Astrocyte of the hippocampus (primary cell): ENCODE results near the gene TMEM168.
"Not testable (repeated sequence)": the region's sequence is repeated elsewhere in the genome, so short reads cannot be mapped to it uniquely, and the experiment has no call there.

Experiments used
- DNase-seq: peaks from one replicate; pipeline ENCODE4 v3.0.0; 2011; ENCODE audit warnings: low read depth, low spot score

Gene TMEM168

DNA sequence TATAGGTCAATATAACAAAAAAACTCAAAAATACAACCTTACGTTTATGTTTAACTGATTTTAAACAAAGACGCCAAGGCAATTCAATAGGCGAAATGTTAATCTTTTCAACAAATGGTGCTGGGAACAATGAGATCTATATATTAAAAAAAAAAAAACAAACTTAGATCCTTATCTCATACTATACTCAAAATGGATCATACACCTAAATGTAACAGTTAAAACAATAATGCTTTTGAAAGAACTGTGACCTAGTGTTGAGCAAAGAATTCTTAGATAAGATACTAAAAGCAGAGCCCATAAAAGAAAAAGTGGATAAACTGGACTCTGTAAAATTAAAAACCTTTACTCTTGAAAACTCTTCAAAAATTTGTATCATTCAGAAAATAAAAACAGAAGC lies 8.6 kb downstream of the TMEM168 start:
- DNase-seq: no peak

DNA sequence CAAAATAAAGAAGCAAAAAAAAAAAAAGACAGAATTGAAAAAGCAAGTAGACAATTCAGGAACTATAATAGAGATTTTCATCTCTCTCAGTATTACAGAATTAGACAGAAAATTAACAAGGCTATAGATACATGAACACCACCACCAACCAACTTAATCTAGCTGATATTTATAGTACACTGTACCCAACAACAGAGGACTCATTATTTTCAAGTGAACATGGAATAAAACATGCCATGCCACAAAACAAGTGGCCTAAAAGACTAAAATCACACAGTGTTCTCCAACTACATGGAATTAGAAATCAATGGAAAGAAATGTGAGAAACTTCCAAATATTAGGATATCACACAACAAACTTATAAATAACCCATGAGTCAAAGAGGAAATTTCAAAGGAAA lies 9.1 kb downstream of the TMEM168 start:
- DNase-seq: no peak

DNA sequence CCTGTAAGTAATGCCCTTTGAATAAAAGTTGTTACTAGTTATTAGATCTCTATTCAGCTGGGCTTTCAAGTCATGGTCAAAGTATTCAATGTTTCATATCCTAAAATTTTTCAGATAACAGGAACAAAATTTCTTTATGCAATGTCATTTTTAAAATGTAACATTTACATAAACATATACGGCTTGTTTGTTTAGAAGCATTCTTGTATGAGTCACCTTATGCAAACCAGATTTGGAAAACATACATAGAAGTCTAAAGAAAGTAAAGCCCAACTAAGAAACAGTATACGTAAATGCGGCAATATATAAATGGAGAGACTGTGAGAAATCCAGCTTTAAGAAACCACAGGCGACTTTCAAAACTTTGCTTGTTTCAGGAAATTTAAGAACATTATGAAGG lies 10.5 kb downstream of the TMEM168 start:
- DNase-seq: no peak

DNA sequence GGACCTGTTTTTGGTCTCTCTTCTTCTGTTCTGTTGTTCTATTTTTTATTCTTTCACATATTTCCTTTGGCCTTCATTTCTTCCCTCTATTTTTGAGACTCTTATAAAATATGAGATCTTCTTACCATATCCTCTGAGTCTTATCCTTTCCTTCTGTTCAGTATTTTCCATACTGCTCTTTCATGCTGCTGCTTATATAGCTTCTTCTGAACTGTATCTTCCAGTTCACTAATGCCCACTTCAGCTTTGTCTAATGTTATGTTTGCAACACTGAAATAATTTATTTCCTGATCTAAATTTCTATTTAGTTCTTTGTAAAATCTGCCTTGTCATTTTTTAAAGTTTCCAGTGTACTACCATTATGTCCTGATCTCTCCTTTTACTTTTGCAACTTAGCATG lies 12.8 kb downstream of the TMEM168 start:
- no peak for DNase-seq

DNA sequence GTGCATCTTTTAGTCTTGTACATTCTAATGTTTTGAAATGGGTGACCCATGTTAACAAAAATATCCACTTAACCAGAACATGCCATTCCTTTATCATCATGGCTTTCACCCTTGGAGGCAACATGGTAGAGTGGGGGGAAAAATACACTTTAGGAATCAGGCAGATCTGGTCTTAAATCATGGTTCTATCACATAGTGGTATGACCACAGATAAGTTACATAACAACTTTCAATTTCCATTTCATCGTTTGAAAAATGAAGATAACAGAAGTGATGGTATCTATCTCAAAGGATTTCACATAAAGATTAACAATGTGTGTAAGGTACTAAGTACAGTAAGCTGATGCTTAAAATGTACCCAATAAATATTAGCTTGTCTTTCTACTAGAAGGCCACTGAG lies 19.0 kb downstream of the TMEM168 start:
- DNase-seq: no peak

DNA sequence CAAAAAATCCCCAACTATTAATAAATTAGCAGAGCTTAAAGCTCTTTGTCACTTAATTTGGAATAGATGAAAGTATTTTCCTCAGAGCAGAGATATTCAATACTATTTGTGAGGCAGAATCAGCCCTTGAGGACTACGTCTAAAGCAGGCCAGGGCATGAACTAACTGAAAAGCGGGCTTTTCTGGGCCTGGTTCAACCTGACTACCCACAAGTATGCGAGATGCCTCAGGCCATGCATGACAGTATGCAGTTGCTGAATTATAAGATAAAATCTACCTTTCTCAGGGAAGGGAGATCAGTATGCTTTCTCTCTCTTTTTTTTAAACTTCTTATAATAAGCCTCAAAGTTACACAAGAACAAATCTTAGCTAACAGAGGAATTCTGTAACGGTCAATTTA lies 20.1 kb downstream of the TMEM168 start:
- DNase-seq: peak; percentile 55

DNA sequence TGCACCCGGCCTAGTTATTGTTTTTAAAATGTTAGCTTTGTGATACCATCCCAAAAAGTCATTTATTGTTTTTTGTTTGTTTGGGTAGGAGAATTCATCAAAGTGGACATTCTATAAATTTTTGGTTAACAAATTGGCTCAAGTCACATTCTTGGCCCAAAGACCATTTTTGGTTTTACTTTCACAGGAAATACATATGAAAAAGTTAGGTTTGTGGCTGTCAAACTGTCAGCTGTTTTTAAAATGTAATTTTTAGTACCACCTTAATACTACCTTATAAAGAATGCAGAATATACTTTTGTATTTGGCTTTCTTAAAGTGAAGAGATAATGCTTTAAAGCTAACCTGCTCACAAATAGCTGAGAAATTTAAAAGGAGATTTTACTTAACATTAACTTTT lies 25.1 kb downstream of the TMEM168 start:
- DNase-seq: no peak

DNA sequence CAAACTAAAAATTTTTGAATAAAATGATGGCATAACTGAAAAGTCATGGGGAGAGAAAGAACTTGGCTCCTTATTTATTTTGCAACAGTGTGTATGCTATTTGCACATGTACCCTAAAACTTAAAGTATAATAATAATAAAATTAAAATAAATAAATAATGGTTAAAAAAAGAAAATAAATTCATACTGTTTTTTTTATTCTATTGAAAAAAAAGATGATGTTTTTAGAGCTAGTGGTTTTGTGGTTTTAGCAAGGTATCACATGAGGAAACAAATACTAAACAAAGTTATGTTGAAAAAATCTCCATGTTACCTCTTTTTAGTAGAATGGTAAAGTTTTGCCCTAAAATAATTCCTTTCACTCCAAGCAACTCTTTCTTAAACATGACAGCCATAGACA lies 26.2 kb downstream of the TMEM168 start:
- no peak for DNase-seq

DNA sequence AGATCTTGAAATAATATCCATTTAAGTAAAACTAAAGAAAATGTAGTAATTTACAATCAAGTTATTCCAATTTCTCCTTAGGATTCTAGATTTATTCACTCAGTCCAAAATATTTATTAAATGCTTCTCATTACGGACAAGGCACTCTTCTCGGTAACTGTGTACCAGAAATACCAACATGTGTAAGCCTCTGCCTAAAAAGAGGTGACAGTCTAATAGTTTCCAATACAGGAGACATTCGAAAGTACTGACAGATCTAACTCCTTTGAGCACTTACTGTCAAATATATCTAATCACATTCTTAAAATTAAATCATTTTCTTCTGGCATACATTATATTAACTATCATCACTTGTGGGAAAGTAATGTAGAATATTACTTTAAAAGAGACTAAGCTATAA lies 26.9 kb downstream of the TMEM168 start:
- DNase-seq: no peak

DNA sequence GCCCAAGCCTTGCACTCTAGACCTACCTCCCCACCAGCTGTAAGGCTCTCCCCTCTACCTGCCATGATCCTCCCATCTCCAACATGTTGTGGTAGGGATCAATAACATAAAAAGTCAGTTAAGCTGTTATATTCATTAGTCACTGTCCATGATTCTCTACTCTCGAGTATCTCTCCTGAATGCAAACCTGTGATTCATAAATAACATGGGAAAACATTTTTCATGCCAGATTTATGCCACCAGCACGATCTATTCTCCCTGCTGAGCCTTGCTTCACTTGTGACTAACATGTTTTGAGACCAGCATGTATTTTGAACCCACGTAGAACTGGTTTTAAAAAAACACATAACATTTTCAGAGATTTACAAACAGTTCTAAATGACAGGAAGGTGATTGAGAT lies 30.3 kb downstream of the TMEM168 start:
- no peak for DNase-seq

DNA sequence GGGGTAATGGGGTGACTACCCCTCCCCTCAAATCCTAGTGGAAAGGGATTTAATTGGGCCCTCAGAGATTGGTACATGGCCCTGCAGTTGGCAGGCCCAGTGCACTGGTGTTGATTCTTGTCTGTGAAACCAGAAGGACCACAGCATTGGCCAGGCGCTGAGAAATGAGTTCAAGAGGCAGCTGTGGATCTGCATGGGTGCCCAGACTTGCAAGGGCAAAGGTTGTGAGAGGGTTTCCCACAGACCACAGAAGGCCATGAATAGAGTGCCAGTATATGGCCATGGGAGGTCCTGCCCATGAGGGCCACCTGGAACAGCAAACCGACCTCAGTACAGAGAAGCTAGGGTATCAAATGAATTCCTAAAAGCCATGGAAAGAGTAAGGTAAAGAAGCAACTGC lies 32.9 kb downstream of the TMEM168 start:
- DNase-seq: no peak

DNA sequence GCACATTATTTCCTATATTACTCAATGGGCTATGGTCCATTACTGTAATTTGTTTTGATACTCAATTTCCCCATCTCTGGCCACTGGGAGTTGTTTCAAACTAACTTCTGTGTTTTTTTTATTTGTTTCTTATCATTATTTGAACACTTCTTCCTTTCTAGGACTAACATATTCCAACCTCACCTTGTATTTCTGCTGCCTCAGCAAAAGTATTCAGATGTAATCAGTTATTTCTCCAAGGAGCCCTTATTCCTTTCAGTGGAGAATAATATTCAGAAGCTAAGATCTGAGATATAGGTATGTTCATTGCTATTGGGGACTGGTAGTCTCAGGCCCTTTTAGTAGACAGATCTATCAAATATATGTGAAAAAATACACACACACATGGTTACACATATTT lies 36.9 kb downstream of the TMEM168 start:
- no peak for DNase-seq

DNA sequence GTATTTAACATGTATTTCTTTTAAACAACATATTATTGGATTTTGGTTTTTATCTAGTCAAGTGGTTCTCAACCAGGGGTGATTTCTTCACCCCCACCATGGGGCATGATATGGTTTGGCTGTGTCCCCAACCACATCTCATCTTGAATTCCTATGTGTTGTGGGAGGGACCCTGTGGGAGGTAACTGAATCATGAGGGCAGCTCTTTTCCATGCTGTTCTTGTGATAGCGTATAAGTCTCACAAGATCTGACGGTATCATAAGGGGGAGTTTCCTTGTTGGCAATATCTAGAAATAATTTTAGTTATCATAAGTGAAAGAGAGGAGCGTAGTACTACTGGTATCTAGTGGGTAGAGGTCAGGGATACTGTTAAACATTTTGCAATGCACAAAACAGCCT lies 37.6 kb downstream of the TMEM168 start:
- no peak for DNase-seq

DNA sequence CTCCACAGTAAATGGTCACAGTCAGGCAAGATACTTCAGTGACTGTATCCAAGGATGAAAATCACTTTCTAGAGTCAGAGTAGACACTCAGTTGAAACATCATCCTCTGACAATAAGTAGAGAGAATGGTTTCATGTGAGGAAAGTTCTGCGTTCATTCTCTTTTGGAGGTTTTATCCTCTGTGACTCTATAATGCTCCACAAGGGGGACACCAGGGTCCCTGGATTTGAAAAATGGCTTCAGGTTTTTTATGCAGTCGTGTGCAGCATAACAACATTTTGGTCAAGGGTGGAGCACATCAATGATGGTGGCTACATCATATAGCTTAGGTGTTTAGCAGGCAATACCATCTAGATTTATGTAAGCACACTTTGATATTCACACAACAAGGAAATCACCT lies 40.4 kb downstream of the TMEM168 start:
- no peak for DNase-seq

DNA sequence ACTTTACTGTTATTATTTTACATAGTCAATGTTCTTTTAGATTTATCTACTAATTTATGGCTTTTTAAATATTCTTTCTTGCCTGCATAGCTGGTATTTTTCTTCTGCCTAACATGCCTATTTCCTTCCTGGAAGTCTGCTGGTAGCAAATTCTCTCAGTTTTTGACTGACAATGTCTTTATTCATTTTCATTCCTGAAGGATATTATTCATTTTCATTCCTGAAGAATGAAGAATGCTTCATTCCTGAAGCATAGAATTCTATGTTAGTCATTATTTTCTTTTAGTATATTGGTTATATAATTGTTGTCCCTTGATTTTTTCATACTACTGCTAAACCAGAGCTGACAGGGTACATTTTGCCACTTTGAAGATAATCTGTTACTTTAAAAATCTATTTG lies 41.8 kb downstream of the TMEM168 start:
- no peak for DNase-seq

DNA sequence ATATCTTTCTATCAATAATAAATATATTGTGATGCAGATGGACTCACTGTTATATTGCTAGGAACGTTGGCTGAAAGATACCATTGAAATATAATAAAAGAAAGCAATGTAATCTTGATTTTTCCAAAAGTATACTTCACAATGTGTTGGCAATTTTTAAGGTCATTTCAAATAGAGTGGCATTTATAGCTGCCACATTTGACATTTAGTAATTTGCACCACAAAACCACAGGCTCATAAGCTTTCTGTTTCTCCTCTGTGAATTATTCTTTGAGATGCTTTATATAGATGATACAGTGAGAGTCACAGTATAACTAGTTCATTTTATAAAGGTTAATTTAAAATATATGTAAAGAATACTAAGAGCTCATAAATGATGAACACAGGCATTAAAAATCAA lies 44.6 kb downstream of the TMEM168 start:
- DNase-seq: no peak

DNA sequence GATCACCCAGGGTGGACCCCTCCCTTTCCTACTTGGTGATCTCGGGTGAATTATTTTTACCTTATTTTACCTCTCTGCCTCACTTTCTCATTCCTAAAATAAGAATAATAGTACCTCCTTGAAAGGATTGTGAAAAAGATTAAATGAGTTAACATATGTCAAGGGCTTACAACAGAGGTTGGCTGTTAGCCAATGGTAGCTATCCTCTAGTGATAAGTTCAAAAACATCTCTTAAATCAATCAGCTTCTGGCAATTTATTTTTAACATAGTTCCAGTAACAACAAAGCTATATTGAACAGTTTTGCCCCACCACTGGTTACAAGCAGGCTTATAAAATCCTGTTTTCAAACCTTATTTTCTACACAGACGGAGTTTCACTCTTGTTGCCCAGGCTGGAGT lies 45.4 kb downstream of the TMEM168 start:
- DNase-seq: no peak

DNA sequence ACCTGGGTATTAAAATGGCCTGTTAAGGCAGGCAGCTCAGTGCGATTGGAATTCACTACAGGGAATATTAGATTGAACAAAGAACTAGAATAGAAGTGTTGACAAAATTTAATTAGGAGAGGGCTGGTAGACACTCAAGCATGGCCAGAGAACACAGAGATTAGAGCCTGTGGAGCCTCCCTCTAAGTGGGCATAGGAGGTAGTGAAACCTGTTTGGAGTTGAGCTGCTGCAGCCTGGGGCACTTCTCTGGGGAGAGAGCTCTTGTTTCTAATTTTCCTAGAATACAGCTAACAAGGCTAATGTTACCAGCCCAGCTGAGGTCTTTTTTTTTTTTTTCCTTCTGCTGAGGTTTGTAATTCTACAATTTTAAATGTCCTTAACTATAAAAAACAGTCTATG lies 46.4 kb downstream of the TMEM168 start:
- no peak for DNase-seq

DNA sequence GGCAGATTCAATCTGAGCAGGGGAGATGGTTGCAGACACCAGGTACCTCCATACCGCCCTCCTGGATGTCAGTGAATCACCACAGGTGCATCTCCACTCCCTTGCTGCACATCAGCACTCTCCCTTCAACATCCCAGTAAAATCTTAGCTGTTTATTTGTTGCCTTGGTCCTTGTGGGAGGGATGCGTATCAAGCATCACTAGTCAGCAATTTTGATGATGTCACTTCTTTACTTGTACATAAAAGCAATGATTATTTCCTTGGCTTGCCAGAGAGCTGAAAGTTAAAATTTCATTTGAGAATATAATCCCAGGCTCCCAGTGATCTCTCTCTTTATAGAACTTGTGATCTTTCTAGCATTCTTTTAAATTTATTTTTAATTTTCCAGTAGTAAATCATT lies 49.5 kb downstream of the TMEM168 start:
- DNase-seq: no peak

DNA sequence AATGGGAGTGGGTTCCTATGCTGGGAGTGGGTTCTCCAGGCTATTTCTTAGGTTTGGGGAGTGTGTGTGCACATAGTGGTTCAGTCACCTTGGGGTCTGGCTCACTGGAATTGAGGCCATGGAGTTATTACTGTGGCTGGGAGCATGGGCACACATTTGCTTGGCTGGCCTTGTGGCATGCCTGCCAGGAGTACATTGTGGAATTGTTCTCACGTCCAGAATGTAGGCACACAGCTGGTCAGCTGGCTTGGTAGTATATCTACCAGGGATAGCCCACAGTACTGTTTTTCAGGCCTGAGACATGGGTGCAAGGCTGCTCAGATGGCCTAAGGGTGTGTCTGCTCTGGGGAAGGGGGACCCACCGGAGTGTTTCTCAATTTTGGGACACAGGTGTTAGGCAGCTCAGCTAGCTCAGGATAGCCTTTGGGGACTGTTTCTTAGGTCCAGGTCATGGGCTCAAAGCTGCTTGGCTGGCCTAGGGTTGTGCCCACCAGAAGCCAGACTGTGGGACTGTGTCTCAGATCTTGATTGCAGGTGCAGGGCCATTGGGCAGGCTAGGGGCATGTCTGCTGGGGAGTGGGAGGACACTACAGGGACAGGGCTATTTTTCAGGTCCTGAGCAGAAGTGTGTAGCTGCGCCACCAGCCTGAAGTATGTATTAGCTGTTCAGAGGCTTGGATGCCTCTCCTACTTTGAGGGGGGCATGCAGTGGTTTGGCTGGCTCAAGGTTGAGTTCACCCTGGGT lies 50.6 kb downstream of the TMEM168 start:
- DNase-seq: no peak

DNA sequence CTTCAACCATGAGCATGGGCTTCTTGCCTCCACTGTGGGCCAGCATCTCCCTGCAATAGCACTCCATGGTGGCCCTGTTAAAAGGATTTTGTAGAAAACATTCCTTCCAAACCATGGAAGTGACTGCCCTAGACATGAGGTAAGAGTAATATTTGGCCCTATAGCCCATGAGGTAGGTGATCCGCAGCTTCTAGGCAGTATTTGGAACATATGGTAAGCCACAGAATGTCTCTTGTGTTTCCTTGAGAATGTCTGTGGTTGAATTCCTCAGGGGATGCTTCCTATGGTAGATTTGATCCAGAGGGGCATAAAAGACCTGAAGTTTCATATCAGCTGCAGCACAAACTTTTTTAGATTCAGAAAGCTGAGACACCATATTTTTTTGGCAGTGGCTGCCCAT lies 54.9 kb downstream of the TMEM168 start:
- no peak for DNase-seq

DNA sequence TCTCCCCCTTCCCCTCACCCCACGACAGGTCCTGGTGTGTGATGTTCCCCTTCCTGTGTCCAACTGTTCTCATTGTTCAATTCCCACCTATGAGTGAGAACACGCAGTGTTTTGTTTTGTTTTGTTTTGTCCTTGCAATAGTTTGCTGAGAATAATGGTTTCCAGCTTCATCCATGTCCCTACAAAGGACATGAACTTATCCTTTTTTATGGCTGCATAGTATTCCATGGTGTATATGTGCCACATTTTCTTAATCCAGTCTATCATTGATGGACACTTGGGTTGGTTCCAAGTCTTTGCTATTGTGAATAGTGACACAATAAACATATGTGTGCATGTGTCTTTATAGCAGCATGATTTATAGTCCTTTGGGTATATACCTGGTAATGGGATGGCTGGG lies 58.9 kb downstream of the TMEM168 start:
- DNase-seq: not testable (repeated sequence)

DNA sequence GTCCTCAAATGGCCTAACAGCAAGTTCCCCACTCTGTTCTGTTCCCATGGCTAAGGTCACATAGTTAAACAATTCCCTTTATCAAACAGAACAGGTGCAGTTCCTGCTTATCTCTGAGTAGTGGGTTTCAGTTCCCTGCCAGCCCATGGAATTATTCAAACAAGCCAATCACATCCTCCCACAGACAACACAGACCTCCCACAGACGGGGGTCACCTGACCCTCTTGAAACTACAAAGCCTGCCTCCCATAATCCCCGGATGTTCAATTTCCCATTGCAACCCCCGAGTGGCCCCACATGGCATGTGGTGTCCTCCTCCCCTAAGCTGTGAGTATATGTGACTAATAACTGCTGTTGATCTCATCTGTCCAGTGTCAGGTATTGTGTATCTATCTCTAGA lies 64.1 kb downstream of the TMEM168 start:
- DNase-seq: no peak

DNA sequence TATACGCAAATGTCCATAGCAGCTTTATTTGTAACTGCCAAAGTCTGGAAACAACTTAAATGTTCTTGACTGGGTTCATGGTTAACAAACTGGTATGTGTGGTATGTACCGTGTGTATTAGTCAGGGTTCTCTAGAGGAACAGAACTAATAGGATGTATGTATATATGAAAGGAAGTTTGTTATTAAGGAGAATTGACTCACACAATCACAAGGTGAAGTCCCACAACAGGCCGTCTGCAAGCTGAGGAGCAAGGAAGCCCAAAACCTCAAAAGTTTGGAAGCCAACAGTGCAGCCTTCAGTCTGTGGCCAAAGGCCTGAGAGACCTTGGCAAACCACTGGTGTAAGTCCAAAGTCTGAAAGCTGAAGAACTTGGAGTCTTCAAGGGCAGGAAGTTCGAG lies 66.8 kb downstream of the TMEM168 start:
- peak; percentile 26 for DNase-seq
